ENCODE results near the gene CBX5. TPM values are rescaled to one million over a fixed set of nuclear protein-coding genes. Genes with fewer than 3 reads are reported as not detected.

The CBX5 gene
- total and polyA plus RNA-seq, 9 of the 15 experiments (the other 6 are each of a cell fraction or from before 2014, with no cell fraction given): 32.6 to 102 (median 59.2) TPM

- TF ChIP-seq, protein P1, sequence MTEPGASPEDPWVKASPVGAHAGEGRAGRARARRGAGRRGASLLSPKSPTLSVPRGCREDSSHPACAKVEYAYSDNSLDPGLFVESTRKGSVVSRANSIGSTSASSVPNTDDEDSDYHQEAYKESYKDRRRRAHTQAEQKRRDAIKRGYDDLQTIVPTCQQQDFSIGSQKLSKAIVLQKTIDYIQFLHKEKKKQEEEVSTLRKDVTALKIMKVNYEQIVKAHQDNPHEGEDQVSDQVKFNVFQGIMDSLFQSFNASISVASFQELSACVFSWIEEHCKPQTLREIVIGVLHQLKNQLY (CRISPR knock-in tag; conservative IDR thresholded peaks at IDR 0.05): no peak
- no peak for TF ChIP-seq TCFL5 (CRISPR knock-in tag; conservative IDR thresholded peaks at IDR 0.05)
- TF ChIP-seq, protein P2, sequence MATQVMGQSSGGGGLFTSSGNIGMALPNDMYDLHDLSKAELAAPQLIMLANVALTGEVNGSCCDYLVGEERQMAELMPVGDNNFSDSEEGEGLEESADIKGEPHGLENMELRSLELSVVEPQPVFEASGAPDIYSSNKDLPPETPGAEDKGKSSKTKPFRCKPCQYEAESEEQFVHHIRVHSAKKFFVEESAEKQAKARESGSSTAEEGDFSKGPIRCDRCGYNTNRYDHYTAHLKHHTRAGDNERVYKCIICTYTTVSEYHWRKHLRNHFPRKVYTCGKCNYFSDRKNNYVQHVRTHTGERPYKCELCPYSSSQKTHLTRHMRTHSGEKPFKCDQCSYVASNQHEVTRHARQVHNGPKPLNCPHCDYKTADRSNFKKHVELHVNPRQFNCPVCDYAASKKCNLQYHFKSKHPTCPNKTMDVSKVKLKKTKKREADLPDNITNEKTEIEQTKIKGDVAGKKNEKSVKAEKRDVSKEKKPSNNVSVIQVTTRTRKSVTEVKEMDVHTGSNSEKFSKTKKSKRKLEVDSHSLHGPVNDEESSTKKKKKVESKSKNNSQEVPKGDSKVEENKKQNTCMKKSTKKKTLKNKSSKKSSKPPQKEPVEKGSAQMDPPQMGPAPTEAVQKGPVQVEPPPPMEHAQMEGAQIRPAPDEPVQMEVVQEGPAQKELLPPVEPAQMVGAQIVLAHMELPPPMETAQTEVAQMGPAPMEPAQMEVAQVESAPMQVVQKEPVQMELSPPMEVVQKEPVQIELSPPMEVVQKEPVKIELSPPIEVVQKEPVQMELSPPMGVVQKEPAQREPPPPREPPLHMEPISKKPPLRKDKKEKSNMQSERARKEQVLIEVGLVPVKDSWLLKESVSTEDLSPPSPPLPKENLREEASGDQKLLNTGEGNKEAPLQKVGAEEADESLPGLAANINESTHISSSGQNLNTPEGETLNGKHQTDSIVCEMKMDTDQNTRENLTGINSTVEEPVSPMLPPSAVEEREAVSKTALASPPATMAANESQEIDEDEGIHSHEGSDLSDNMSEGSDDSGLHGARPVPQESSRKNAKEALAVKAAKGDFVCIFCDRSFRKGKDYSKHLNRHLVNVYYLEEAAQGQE (IDR thresholded peaks at IDR 0.05; ENCODE audit: borderline replicate concordance): peak; percentile 72; the same call in 1 of the 2 replicates
- TF ChIP-seq, protein P2 (CRISPR knock-in tag; IDR thresholded peaks at IDR 0.05; ENCODE audit: low read depth): no peak
- no peak for TF ChIP-seq FOXA3 (CRISPR knock-in tag; conservative IDR thresholded peaks at IDR 0.05 in 1 of 2, IDR thresholded peaks at IDR 0.05 in 1 of 2)
- TF ChIP-seq MAZ (CRISPR knock-in tag; conservative IDR thresholded peaks at IDR 0.05 in 1 of 2, IDR thresholded peaks at IDR 0.05 in 1 of 2): peak; percentile 68 to 94
- no peak for TF ChIP-seq HNRNPK (IDR thresholded peaks at IDR 0.05; ENCODE audit: low read depth, low read length, poor library complexity, severe bottlenecking)
- peak; percentile 77 for TF ChIP-seq LCOR (CRISPR knock-in tag; IDR thresholded peaks at IDR 0.05)
- no peak for TF ChIP-seq ZNF41 (CRISPR knock-in tag; conservative IDR thresholded peaks at IDR 0.05)
- no peak for TF ChIP-seq ZNF561 (CRISPR knock-in tag; conservative IDR thresholded peaks at IDR 0.05)
- TF ChIP-seq, protein P3, sequence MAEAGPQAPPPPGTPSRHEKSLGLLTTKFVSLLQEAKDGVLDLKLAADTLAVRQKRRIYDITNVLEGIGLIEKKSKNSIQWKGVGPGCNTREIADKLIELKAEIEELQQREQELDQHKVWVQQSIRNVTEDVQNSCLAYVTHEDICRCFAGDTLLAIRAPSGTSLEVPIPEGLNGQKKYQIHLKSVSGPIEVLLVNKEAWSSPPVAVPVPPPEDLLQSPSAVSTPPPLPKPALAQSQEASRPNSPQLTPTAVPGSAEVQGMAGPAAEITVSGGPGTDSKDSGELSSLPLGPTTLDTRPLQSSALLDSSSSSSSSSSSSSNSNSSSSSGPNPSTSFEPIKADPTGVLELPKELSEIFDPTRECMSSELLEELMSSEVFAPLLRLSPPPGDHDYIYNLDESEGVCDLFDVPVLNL (CRISPR knock-in tag; IDR thresholded peaks at IDR 0.05; ENCODE audit: low read depth): no peak
- TF ChIP-seq POLR2AphosphoS5 (IDR thresholded peaks at IDR 0.05; ENCODE audit: control insufficient read depth, insufficient read depth, low read depth, low read length): peak; percentile 39; the same call in 1 of the 2 replicates
- TF ChIP-seq MCM2 (IDR thresholded peaks at IDR 0.05; ENCODE audit: low read depth): no peak
- no peak for TF ChIP-seq SREBF1 (IDR thresholded peaks at IDR 0.05; ENCODE audit: borderline replicate concordance, low read depth, low read length)
Observed at GRCh38 chr12:54214553-54215406, 65.1 kb downstream of the CBX5 start (continued).
